GM23338 (cell line): Measurements from ENCODE around the gene MNX1. TPM values are rescaled to one million over a fixed set of nuclear protein-coding genes. Genes with fewer than 3 reads are reported as not detected.

Experiments used
- ATAC-seq: fragments of 200-7000 bp; cut with Tn5 transposase; 3 replicates; pipeline ENCODE4 v1.9.1; 2020
- DNase-seq: peaks from one replicate; pipeline ENCODE4 v3.0.0-alpha.2; 2015; ENCODE audit warnings: low spot score
- H2AFZ ChIP-seq: fragments of 200-600 bp; sonication (generic); 2 replicates; pipeline ENCODE4 v1.8.0; 2016; ENCODE audit warnings: antibody characterized with exemption, mild to moderate bottlenecking, moderate library complexity
- H3F3A ChIP-seq: fragments of 200-600 bp; sonication (generic); replicated peaks from 2 replicates; pipeline ENCODE4 v1.8.0; 2017; ENCODE audit warnings: antibody characterized with exemption, mixed run types, low read depth
- H3K27ac ChIP-seq: fragments of 200-600 bp; sonication (generic); 2 replicates; pipeline ENCODE4 v1.6.1; 2016; ENCODE audit warnings: low read depth
- H3K27me3 ChIP-seq: fragments of 200-600 bp; sonication (generic); 2 replicates; pipeline ENCODE4 v1.8.0; 2016; ENCODE audit warnings: mild to moderate bottlenecking, mixed run types, moderate library complexity; ENCODE audit not compliant: insufficient read depth
- H3K36me3 ChIP-seq: fragments of 200-600 bp; sonication (generic); 2 replicates; pipeline ENCODE4 v1.8.0; 2016; ENCODE audit warnings: mild to moderate bottlenecking; ENCODE audit not compliant: insufficient read depth
- H3K4me1 ChIP-seq: fragments of 200-600 bp; sonication (generic); 2 replicates; pipeline ENCODE4 v1.8.0; 2016; ENCODE audit warnings: mild to moderate bottlenecking, moderate library complexity; ENCODE audit not compliant: insufficient read depth
- H3K4me2 ChIP-seq: fragments of 200-600 bp; sonication (generic); 2 replicates; pipeline ENCODE4 v1.7.1; 2017; ENCODE audit warnings: mixed run types
- H3K4me3 ChIP-seq: fragments of 200-600 bp; sonication (generic); 2 replicates; pipeline ENCODE4 v1.6.1; 2016; ENCODE audit warnings: mixed run types
- H3K79me2 ChIP-seq: fragments of 200-600 bp; sonication (generic); replicated peaks from 2 replicates; pipeline ENCODE4 v1.8.0; 2017; ENCODE audit warnings: mild to moderate bottlenecking; ENCODE audit not compliant: insufficient read depth
- H3K9me2 ChIP-seq: fragments of 200-600 bp; sonication (generic); 2 replicates; pipeline ENCODE4 v1.8.0; 2017; ENCODE audit not compliant: insufficient read depth
- H4K20me1 ChIP-seq: fragments of 200-600 bp; sonication (generic); replicated peaks from 2 replicates; pipeline ENCODE4 v1.8.0; 2017; ENCODE audit warnings: mild to moderate bottlenecking; ENCODE audit not compliant: insufficient read depth
- H3K27ac Mint-ChIP-seq: 2 replicates; pipeline ENCODE4 v1.8.0; 2020; ENCODE audit warnings: inconsistent platforms, mild to moderate bottlenecking, moderate library complexity, mixed read lengths
- H3K27me3 Mint-ChIP-seq: 3 replicates; pipeline ENCODE4 v1.8.0; 2022; ENCODE audit warnings: low read depth, mild to moderate bottlenecking, moderate library complexity, mixed read lengths, inconsistent platforms; ENCODE audit not compliant: insufficient read depth, poor library complexity
- H3K36me3 Mint-ChIP-seq: 3 replicates; pipeline ENCODE4 v1.8.0; 2021; ENCODE audit warnings: low read depth, mild to moderate bottlenecking, inconsistent platforms, moderate library complexity, mixed read lengths
- H3K4me1 Mint-ChIP-seq: 3 replicates; pipeline ENCODE4 v1.8.0; 2020; ENCODE audit warnings: mild to moderate bottlenecking, inconsistent platforms, mixed read lengths
- H3K4me3 Mint-ChIP-seq: 3 replicates; pipeline ENCODE4 v1.8.0; 2021; ENCODE audit warnings: moderate library complexity, mild to moderate bottlenecking, inconsistent platforms, mixed read lengths
- H3K9me3 Mint-ChIP-seq: 3 replicates; pipeline ENCODE4 v1.8.0; 2020; ENCODE audit warnings: moderate library complexity, mild to moderate bottlenecking, inconsistent platforms, mixed read lengths
- CREB1 ChIP-seq: fragments of 250-450 bp; sonication (Bioruptor Pico); IDR thresholded peaks from 2 replicates; pipeline ENCODE4 v1.5.0; 2020; ENCODE audit warnings: low read depth, mild to moderate bottlenecking, moderate library complexity
- EZH2 ChIP-seq: fragments of 200-600 bp; sonication (generic); IDR thresholded peaks from one replicate; pipeline ENCODE4 v1.8.0; 2017; ENCODE audit warnings: antibody characterized with exemption, mild to moderate bottlenecking, low read depth; ENCODE audit not compliant: unreplicated experiment
- EZH2phosphoT487 ChIP-seq: fragments of 200-600 bp; sonication (generic); IDR thresholded peaks from one replicate; pipeline ENCODE4 v1.8.1; 2018; ENCODE audit warnings: antibody characterized with exemption; ENCODE audit not compliant: unreplicated experiment
- JUNB ChIP-seq: IDR thresholded peaks from one replicate; pipeline ENCODE4 v1.6.1; 2016; ENCODE audit warnings: antibody characterized with exemption; ENCODE audit not compliant: unreplicated experiment
- STAT1 ChIP-seq: IDR thresholded peaks from one replicate; pipeline ENCODE4 v1.6.1; 2016; ENCODE audit warnings: antibody characterized with exemption; ENCODE audit not compliant: unreplicated experiment
- polyA plus RNA-seq: library from polyadenylated mRNA; unstranded; fragments of >200 nt; fragmentation: Nextera tagmentation; extraction: Ambion mirVana; gene quantifications from 2 replicates; pipeline ENCODE4 v1.2.1, GENCODE V29; 2016
- total RNA-seq: library from RNA; depleted of rRNA; stranded (reverse); fragments of >200 nt; shearing (Covaris generic); gene quantifications from 2 replicates; pipeline ENCODE4 v1.2.3, GENCODE V29; 2014
- TF ChIP-seq, protein P1 (sequence below): IDR thresholded peaks from one replicate; pipeline ENCODE4 v1.6.1; 2018; ENCODE audit warnings: antibody characterized with exemption; ENCODE audit not compliant: unreplicated experiment
- TF ChIP-seq, protein P2 (sequence below): IDR thresholded peaks from 2 replicates; pipeline ENCODE4 v1.6.1; 2016; ENCODE audit warnings: antibody characterized with exemption
- TF ChIP-seq, protein P3 (sequence below): fragments of 250-450 bp; sonication (Bioruptor Pico); IDR thresholded peaks from 2 replicates; pipeline ENCODE4 v1.5.0; 2020; ENCODE audit warnings: mild to moderate bottlenecking, moderate library complexity

Gene MNX1
- total and polyA plus RNA-seq, 2 experiments from 2014 or later: 0.14 to 0.24 TPM

DNA sequence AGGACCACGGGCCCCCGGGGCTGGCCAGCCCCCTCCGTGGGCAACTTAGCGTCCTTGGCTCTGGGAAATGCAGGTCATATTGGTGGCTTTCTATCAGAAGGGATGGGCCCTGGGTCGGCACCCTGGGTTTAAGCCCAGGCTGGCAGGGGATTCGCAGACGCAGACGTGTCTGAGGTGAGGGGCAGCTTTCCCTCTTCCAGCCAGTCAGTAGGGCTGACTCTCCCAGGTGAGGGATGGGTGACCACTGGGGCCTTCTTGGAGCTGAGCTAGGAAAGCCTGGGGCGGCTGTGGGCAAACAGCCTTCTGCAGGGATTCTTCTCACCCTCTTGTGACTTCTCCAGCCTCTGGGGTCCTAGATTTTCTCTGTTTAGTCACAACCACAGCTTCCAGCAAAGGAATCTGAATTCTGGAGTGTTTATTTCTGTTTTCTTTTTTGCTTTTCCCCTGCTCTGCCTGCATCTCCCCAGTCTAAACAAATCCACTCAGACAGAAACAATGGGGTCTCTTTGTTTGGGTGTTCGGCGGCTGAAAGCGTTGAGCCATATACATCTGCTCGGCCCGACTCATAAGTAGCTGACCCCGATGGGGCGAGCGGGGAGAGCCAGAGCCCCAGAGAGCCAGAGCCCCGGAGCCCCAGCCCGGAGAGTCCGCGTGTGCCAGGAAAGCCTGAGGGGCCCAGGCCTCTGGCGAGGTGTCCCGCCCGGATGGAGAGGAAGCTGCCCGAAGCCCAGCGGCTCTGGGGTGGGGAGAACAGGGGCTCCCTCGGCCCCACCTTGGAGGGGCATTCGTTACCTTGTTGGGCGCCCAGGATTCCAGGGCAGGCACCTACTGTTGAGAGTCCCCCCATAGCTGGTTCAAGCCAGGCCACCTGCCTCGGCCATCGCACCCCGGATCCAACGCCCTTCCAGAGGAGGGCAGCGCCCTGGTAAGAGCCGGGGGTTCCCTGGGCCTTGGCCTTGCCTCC is 2.0 kb downstream of the MNX1 start:
- Histone ChIP-seq H3K27ac (no peak overlapping the region), H3K27me3 (peaks cover 97% of the 10 kb centered on the region), H3K9me2 (no peaks in the 10 kb centered on the region), H3K4me2 (peak overlapping the region; percentile 71; the same call in 1 of the 2 replicates), H3F3A (peaks cover 32% of the 10 kb centered on the region), H3K4me1 (peaks cover 58% of the 10 kb centered on the region), H3K36me3 (no peaks in the 10 kb centered on the region), H3K4me3 (peak overlapping the region; percentile 41; the same call in 1 of the 2 replicates), H2AFZ (no peak overlapping the region), H3K79me2 (no peaks in the 10 kb centered on the region), H4K20me1 (peaks cover 33% of the 10 kb centered on the region)
- DNase-seq (peak; percentile 40), ATAC-seq (no peak)
- Mint-ChIP-seq H3K9me3 (no peaks in the 10 kb centered on the region), H3K27ac (no peak overlapping the region), H3K4me1 (peaks cover 37% of the 10 kb centered on the region), H3K4me3 (0 out of 3 replicates have a peak overlapping the region, but pooled peaks have one; percentile 23), H3K36me3 (no peaks in the 10 kb centered on the region), H3K27me3 (peaks cover 89% of the 10 kb centered on the region)
- peak; percentile 1 for TF ChIP-seq EZH2phosphoT487
- peak; percentile 97 for TF ChIP-seq EZH2
- TF ChIP-seq, protein P1, sequence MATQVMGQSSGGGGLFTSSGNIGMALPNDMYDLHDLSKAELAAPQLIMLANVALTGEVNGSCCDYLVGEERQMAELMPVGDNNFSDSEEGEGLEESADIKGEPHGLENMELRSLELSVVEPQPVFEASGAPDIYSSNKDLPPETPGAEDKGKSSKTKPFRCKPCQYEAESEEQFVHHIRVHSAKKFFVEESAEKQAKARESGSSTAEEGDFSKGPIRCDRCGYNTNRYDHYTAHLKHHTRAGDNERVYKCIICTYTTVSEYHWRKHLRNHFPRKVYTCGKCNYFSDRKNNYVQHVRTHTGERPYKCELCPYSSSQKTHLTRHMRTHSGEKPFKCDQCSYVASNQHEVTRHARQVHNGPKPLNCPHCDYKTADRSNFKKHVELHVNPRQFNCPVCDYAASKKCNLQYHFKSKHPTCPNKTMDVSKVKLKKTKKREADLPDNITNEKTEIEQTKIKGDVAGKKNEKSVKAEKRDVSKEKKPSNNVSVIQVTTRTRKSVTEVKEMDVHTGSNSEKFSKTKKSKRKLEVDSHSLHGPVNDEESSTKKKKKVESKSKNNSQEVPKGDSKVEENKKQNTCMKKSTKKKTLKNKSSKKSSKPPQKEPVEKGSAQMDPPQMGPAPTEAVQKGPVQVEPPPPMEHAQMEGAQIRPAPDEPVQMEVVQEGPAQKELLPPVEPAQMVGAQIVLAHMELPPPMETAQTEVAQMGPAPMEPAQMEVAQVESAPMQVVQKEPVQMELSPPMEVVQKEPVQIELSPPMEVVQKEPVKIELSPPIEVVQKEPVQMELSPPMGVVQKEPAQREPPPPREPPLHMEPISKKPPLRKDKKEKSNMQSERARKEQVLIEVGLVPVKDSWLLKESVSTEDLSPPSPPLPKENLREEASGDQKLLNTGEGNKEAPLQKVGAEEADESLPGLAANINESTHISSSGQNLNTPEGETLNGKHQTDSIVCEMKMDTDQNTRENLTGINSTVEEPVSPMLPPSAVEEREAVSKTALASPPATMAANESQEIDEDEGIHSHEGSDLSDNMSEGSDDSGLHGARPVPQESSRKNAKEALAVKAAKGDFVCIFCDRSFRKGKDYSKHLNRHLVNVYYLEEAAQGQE: no peak
- TF ChIP-seq, protein P2, sequence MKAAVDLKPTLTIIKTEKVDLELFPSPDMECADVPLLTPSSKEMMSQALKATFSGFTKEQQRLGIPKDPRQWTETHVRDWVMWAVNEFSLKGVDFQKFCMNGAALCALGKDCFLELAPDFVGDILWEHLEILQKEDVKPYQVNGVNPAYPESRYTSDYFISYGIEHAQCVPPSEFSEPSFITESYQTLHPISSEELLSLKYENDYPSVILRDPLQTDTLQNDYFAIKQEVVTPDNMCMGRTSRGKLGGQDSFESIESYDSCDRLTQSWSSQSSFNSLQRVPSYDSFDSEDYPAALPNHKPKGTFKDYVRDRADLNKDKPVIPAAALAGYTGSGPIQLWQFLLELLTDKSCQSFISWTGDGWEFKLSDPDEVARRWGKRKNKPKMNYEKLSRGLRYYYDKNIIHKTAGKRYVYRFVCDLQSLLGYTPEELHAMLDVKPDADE: no peak
- no peak for TF ChIP-seq CREB1

DNA sequence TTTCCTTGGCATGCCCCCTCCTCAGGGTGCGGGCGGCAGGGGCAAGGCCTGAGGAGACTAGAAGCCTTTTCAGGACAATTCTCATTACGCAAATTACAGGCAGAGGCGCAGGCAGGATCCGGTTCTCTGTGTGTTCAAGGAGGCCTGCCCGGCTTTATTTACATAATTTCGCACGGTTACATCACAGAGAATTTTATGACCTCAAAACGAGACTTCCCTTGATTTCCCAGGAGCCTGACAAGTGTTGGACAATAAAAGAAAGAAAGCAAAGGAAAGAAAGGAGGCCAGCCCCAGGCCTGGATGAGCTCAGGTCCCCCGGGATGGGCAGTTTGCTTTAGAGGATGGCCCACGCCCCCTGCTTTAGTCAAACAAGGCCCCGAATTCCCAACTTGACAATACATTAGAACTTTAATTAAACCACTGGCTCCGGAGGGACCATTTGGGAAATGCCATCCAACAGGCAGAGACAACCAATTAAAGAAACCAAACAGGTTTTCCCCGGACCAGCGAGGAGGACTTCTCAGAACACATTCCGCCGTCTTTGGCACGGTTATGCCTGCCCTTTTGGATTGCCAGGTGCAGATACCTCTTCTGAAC is 2.9 kb downstream of the MNX1 start:
- H3K27me3 Mint-ChIP-seq: peaks cover 87% of the 10 kb centered on the region
- Histone ChIP-seq H3K4me1 (peaks cover 56% of the 10 kb centered on the region), H3K4me2 (peak overlapping the region; percentile 48; the same call in 1 of the 2 replicates), H2AFZ (no peak overlapping the region), H3K4me3 (no peak overlapping the region), H3K9me2 (no peaks in the 10 kb centered on the region), H3K79me2 (no peaks in the 10 kb centered on the region), H4K20me1 (peaks cover 30% of the 10 kb centered on the region), H3K36me3 (no peaks in the 10 kb centered on the region), H3K27me3 (peaks cover 97% of the 10 kb centered on the region), H3K27ac (no peak overlapping the region), H3F3A (peaks cover 29% of the 10 kb centered on the region)
- no peaks in the 10 kb centered on the region for H3K9me3 Mint-ChIP-seq
- no peak overlapping the region for H3K4me3 Mint-ChIP-seq
- no peak overlapping the region for H3K27ac Mint-ChIP-seq
- H3K4me1 Mint-ChIP-seq: peaks cover 32% of the 10 kb centered on the region
- ATAC-seq (no peak), DNase-seq (peak; percentile 48)
- no peaks in the 10 kb centered on the region for H3K36me3 Mint-ChIP-seq
- TF ChIP-seq STAT1 (no peak), EZH2 (peak; percentile 74), JUNB (no peak)
- TF ChIP-seq, protein P3, sequence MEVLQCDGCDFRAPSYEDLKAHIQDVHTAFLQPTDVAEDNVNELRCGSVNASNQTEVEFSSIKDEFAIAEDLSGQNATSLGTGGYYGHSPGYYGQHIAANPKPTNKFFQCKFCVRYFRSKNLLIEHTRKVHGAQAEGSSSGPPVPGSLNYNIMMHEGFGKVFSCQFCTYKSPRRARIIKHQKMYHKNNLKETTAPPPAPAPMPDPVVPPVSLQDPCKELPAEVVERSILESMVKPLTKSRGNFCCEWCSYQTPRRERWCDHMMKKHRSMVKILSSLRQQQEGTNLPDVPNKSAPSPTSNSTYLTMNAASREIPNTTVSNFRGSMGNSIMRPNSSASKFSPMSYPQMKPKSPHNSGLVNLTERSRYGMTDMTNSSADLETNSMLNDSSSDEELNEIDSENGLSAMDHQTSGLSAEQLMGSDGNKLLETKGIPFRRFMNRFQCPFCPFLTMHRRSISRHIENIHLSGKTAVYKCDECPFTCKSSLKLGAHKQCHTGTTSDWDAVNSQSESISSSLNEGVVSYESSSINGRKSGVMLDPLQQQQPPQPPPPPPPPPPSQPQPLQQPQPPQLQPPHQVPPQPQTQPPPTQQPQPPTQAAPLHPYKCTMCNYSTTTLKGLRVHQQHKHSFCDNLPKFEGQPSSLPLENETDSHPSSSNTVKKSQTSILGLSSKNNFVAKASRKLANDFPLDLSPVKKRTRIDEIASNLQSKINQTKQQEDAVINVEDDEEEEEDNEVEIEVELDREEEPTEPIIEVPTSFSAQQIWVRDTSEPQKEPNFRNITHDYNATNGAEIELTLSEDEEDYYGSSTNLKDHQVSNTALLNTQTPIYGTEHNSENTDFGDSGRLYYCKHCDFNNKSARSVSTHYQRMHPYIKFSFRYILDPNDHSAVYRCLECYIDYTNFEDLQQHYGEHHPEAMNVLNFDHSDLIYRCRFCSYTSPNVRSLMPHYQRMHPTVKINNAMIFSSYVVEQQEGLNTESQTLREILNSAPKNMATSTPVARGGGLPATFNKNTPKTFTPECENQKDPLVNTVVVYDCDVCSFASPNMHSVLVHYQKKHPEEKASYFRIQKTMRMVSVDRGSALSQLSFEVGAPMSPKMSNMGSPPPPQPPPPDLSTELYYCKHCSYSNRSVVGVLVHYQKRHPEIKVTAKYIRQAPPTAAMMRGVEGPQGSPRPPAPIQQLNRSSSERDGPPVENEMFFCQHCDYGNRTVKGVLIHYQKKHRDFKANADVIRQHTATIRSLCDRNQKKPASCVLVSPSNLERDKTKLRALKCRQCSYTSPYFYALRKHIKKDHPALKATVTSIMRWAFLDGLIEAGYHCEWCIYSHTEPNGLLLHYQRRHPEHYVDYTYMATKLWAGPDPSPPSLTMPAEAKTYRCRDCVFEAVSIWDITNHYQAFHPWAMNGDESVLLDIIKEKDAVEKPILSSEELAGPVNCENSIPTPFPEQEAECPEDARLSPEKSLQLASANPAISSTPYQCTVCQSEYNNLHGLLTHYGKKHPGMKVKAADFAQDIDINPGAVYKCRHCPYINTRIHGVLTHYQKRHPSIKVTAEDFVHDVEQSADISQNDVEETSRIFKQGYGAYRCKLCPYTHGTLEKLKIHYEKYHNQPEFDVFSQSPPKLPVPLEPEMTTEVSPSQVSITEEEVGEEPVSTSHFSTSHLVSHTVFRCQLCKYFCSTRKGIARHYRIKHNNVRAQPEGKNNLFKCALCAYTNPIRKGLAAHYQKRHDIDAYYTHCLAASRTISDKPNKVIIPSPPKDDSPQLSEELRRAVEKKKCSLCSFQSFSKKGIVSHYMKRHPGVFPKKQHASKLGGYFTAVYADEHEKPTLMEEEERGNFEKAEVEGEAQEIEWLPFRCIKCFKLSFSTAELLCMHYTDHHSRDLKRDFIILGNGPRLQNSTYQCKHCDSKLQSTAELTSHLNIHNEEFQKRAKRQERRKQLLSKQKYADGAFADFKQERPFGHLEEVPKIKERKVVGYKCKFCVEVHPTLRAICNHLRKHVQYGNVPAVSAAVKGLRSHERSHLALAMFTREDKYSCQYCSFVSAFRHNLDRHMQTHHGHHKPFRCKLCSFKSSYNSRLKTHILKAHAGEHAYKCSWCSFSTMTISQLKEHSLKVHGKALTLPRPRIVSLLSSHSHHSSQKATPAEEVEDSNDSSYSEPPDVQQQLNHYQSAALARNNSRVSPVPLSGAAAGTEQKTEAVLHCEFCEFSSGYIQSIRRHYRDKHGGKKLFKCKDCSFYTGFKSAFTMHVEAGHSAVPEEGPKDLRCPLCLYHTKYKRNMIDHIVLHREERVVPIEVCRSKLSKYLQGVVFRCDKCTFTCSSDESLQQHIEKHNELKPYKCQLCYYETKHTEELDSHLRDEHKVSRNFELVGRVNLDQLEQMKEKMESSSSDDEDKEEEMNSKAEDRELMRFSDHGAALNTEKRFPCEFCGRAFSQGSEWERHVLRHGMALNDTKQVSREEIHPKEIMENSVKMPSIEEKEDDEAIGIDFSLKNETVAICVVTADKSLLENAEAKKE: no peak
